ENCODE results near the gene RBMXL3. TPM values are rescaled to one million over a fixed set of nuclear protein-coding genes. Genes with fewer than 3 reads are reported as not detected.
A peak's percentile ranks its signal among the peaks of the same experiment; 100 is the strongest.

Gene RBMXL3
- total RNA-seq, 1 experiment from 2014 or later, result not detected

- peak; percentile 30 for DNase-seq (ENCODE audit: low spot score)
Observed at GRCh38 chrX:115233497-115234455, 44.6 kb downstream of the RBMXL3 start, which contains the start of gene LRCH2. Gene LRCH2 (minus strand): TSS chrX:115234096. CDS start chrX:115234041, 55 bp downstream.

GRCh38 chrX:115234461-115234860 is 45.3 kb downstream of the RBMXL3 start:
- DNase-seq (ENCODE audit: low spot score), result no peak

- DNase-seq (ENCODE audit: low spot score), result no peak
Observed at GRCh38 chrX:115236560-115236959, 47.4 kb downstream of the RBMXL3 start.

- DNase-seq (ENCODE audit: low spot score), result no peak
Observed at GRCh38 chrX:115237056-115237455, 47.8 kb downstream of the RBMXL3 start.

Other genes starting within 250 kb of the RBMXL3 start
- gene IL13RA2, start 171.8 kb upstream of the RBMXL3 start, total RNA-seq (2014; rRNA removed; shearing (Covaris generic)), result 177 and 186 TPM in 2 replicates
- 4.5 and 6.2 TPM in 2 replicates for gene LRCH2, start 44.7 kb downstream of the RBMXL3 start, total RNA-seq (2014; rRNA removed; shearing (Covaris generic))
- gene LUZP4, start 100.3 kb downstream of the RBMXL3 start, total RNA-seq (2014; rRNA removed; shearing (Covaris generic)), result not detected in 2 replicates

Data from H4 (cell line).